HCT116 (cell line): ENCODE measurements around the gene CHMP2A. TPM values are rescaled to one million over a fixed set of nuclear protein-coding genes. Genes with fewer than 3 reads are reported as not detected.

Source experiments
- ATAC-seq: fragments of 200-7000 bp; cut with Tn5 transposase; 2 replicates; pipeline ENCODE4 v1.9.1; 2020; ENCODE audit warnings: mild to moderate bottlenecking, moderate library complexity
- BruUV-seq: library from RNA; stranded (reverse); fragments of 400-500 nt; replicated peaks from 2 replicates; lab custom pipeline; 2021; lab: Mats Ljungman, UMichigan
- CTCF ChIA-PET: fragments of 300-600 bp; sonication (Branson Sonifier 250); formaldehyde crosslinking; loops from one replicate; lab custom pipeline; 2021; ENCODE audit warnings: antibody characterized with exemption; lab: Charles Lee
- POLR2A ChIA-PET: fragments of 300-600, 350-600 bp; sonication (Branson Sonifier 250); formaldehyde crosslinking; loops from one replicate; lab custom pipeline; 2021; ENCODE audit warnings: antibody characterized with exemption; lab: Charles Lee
- RAD21 ChIA-PET, 2 experiments: fragments of 300-600 bp; sonication (Branson Sonifier 250); formaldehyde crosslinking; loops; one replicate each; lab custom pipeline; 2023; ENCODE audit warnings: low total read pairs in 2 of 2; ENCODE audit not compliant: uncharacterized antibody in 2 of 2, unreplicated experiment in 2 of 2, low non-redundant PET in 1 of 2; lab: Charles Lee
- DNase-seq: peaks from one replicate; pipeline ENCODE4 v3.0.0-alpha.2; 2010; ENCODE audit warnings: low read depth, low spot score
- H2AFZ ChIP-seq: fragments of 200-600 bp; shearing (Covaris generic), sonication (generic); 2 replicates; pipeline ENCODE4 v1.6.1; 2017; ENCODE audit warnings: low read depth, mixed run types, mixed read lengths, antibody characterized with exemption, low read length; ENCODE audit not compliant: poor library complexity, severe bottlenecking
- H3K27ac ChIP-seq: 2 replicates; pipeline ENCODE4 v1.5.1; 2012; ENCODE audit warnings: low read depth, low read length
- H3K27me3 ChIP-seq: fragments of 200-600 bp; sonication (generic); 2 replicates; pipeline ENCODE4 v1.6.1; 2016; ENCODE audit warnings: mixed run types, low read length, mixed read lengths; ENCODE audit not compliant: insufficient read depth
- H3K36me3 ChIP-seq, 2 experiments: fragments of 200-500 bp in 1 of 2; fragments of 200-600 bp in 1 of 2; sonication (Bioruptor generic) in 1 of 2; sonication (generic) in 1 of 2; 2 replicates each; pipeline versions ENCODE4 v1.5.1 to v1.6.1; 2014 to 2016; ENCODE audit warnings: low read length in 2 of 2, inconsistent platforms in 1 of 2, mixed read lengths in 1 of 2, mixed run types in 1 of 2; ENCODE audit not compliant: insufficient read depth in 2 of 2, control insufficient read depth in 1 of 2
- H3K4me1 ChIP-seq, 2 experiments: fragments of 200-600 bp in 1 of 2; sonication (generic) in 1 of 2; 2 replicates each; pipeline versions ENCODE4 v1.5.1 to v1.6.1; 2012 to 2017; ENCODE audit warnings: low read length in 2 of 2, inconsistent platforms in 1 of 2, mild to moderate bottlenecking in 1 of 2, mixed read lengths in 1 of 2, mixed run types in 1 of 2, moderate library complexity in 1 of 2; ENCODE audit not compliant: insufficient read depth in 2 of 2, control insufficient read depth in 1 of 2
- H3K4me2 ChIP-seq: fragments of 200-600 bp; sonication (generic); 2 replicates; pipeline ENCODE4 v1.6.1; 2017; ENCODE audit warnings: mixed run types, low read length, mixed read lengths
- H3K4me3 ChIP-seq, 2 experiments: fragments of 200-600 bp in 1 of 2; sonication (generic) in 1 of 2; replicated peaks in 1 of 2; 2 replicates each; pipeline ENCODE4 v1.5.1; 2011 to 2016; ENCODE audit warnings: low read length in 2 of 2, control low read depth in 1 of 2, low read depth in 1 of 2, mild to moderate bottlenecking in 1 of 2, mixed read lengths in 1 of 2, mixed run types in 1 of 2
- H3K79me2 ChIP-seq: fragments of 200-600 bp; sonication (generic); 2 replicates; pipeline ENCODE4 v1.6.1; 2017; ENCODE audit warnings: mild to moderate bottlenecking, mixed run types, low read length, moderate library complexity, mixed read lengths; ENCODE audit not compliant: insufficient read depth
- H3K9ac ChIP-seq: fragments of 200-600 bp; sonication (generic); 2 replicates; pipeline ENCODE4 v1.6.1; 2016; ENCODE audit warnings: low read length, mixed read lengths
- H3K9me2 ChIP-seq: fragments of 200-600 bp; sonication (generic), shearing (Covaris generic); 2 replicates; pipeline ENCODE4 v1.6.1; 2017; ENCODE audit warnings: mixed run types, mild to moderate bottlenecking, moderate library complexity; ENCODE audit not compliant: insufficient read depth
- H3K9me3 ChIP-seq, 2 experiments: fragments of 200-500 bp in 1 of 2; fragments of 200-600 bp in 1 of 2; sonication (Bioruptor generic) in 1 of 2; sonication (generic) in 1 of 2; 2 replicates each; pipeline ENCODE4 v1.6.1; 2014 to 2017; ENCODE audit warnings: low read length in 2 of 2, mixed read lengths in 2 of 2, inconsistent platforms in 1 of 2, low read depth in 1 of 2, mild to moderate bottlenecking in 1 of 2, mixed run types in 1 of 2, moderate library complexity in 1 of 2; ENCODE audit not compliant: control insufficient read depth in 1 of 2, insufficient read depth in 1 of 2
- H4K20me1 ChIP-seq: fragments of 200-600 bp; sonication (generic), shearing (Covaris generic); 2 replicates; pipeline ENCODE4 v1.6.1; 2017; ENCODE audit warnings: mixed run types, mild to moderate bottlenecking, moderate library complexity; ENCODE audit not compliant: insufficient read depth
- ATF3 ChIP-seq: IDR thresholded peaks from 2 replicates; pipeline ENCODE4 v1.6.1; 2012
- CBX3 ChIP-seq: IDR thresholded peaks from 2 replicates; pipeline ENCODE4 v1.6.1; 2012; ENCODE audit warnings: low read depth
- CTCF ChIP-seq, 3 experiments: fragments of 200-600 bp in 1 of 3; sonication (generic) in 1 of 3; IDR thresholded peaks in 2 of 3; conservative IDR thresholded peaks in 1 of 3; 2 replicates each; pipeline ENCODE4 v1.5.1; 2012 to 2017; ENCODE audit warnings: low read depth in 2 of 3, low read length in 2 of 3, antibody characterized with exemption in 1 of 3, borderline replicate concordance in 1 of 3, control low read depth in 1 of 3, mild to moderate bottlenecking in 1 of 3, mixed read lengths in 1 of 3, mixed run types in 1 of 3, moderate library complexity in 1 of 3; ENCODE audit not compliant: insufficient read depth in 1 of 3
- EGR1 ChIP-seq: IDR thresholded peaks from 2 replicates; pipeline ENCODE4 v1.6.1; 2012; ENCODE audit warnings: low read depth
- ELF1 ChIP-seq: IDR thresholded peaks from 2 replicates; pipeline ENCODE4 v1.6.1; 2012; ENCODE audit warnings: low read depth, borderline replicate concordance
- EZH2 ChIP-seq: fragments of 200-600 bp; sonication (generic); IDR thresholded peaks from 2 replicates; pipeline ENCODE4 v1.6.1; 2017; ENCODE audit warnings: antibody characterized with exemption, mixed run types
- MAX ChIP-seq: IDR thresholded peaks from 2 replicates; pipeline ENCODE4 v1.6.1; 2012
- POLR2AphosphoS5 ChIP-seq: IDR thresholded peaks from 2 replicates; pipeline ENCODE4 v1.6.1; 2011; ENCODE audit warnings: mild to moderate bottlenecking, low read depth, low read length, moderate library complexity
- SP1 ChIP-seq: IDR thresholded peaks from 2 replicates; pipeline ENCODE4 v1.6.1; 2012; ENCODE audit warnings: low read depth
- SRF ChIP-seq: IDR thresholded peaks from 2 replicates; pipeline ENCODE4 v1.6.1; 2012; ENCODE audit warnings: low read depth
- ZFX ChIP-seq: fragments of 450-650 bp; IDR thresholded peaks from 2 replicates; pipeline ENCODE4 v1.6.1; 2017
- ZNF274 ChIP-seq: fragments of 200-500 bp; sonication (Bioruptor generic); IDR thresholded peaks from 2 replicates; pipeline ENCODE4 v1.6.1; 2014; ENCODE audit warnings: mild to moderate bottlenecking, low read depth, low read length, inconsistent platforms
- intact Hi-C: fragments of 100-400 bp; cut with micrococcal nuclease; formaldehyde crosslinking; loops from 2 replicates; pipeline ENCODE4 v1.10.0; 2022
- total RNA-seq: library from RNA; stranded (reverse); gene quantifications from one replicate; pipeline ENCODE4 v1.2.1, GENCODE V29; 2021; ENCODE audit not compliant: unreplicated experiment

Gene CHMP2A
- total RNA-seq, 1 experiment from 2014 or later = 125 TPM

- TF ChIP-seq POLR2AphosphoS5 (peak; percentile 96), EGR1 (no peak), SP1 (peak; percentile 59), ELF1 (no peak)
Observed at GRCh38 chr19:58513694-58514563, 41.0 kb downstream of the CHMP2A start (continued).

- Histone ChIP-seq H3K9me3 (no peaks in the 10 kb centered on the region), H3K9me2 (no peaks in the 10 kb centered on the region), H3K9ac (peak overlapping the region; percentile 95), H3K36me3 (peaks cover 2 to 17% of the 10 kb centered on the region in 2 experiments; a peak in 2 of 4 replicates), H3K27me3 (no peaks in the 10 kb centered on the region), H3K4me2 (peak overlapping the region; percentile 98), H3K4me3 (peak overlapping the region; percentile 37 to 91; a peak in 3 of 4 replicates), H4K20me1 (no peaks in the 10 kb centered on the region), H3K79me2 (peaks cover 44% of the 10 kb centered on the region), H3K27ac (peak overlapping the region; percentile 80), H3K4me1 (peaks cover 10 to 25% of the 10 kb centered on the region in 2 experiments), H2AFZ (no peak overlapping the region)
- BruUV-seq = no TSS peak
- intact Hi-C loops = no loop called here
- POLR2A ChIA-PET = interaction anchor here (0.8 to 2.1 kb wide), 11 partner anchors 14 to 187 kb away, joined by 3 to 12 read pairs (median 6); partner anchors contain the start of genes CHMP2A, TRIM28, ZNF446 and ZNF497
- ATAC-seq (peak; percentile 1), DNase-seq (no peak)
- CTCF ChIA-PET = interaction anchor here (1.0 to 1.6 kb wide), 8 partner anchors 10 to 151 kb away, joined by 3 to 11 read pairs (median 6); partner anchors contain the start of genes TRIM28 and ZNF497
- TF ChIP-seq CTCF (IDR thresholded peaks at IDR 0.05 in 2 of 3, conservative IDR thresholded peaks at IDR 0.05 in 1 of 3; ENCODE audit: borderline replicate concordance in 1 of 3, insufficient read depth in 1 of 3, low read depth in 2 of 3, low read length in 2 of 3) (no peak), MAX (no peak), ATF3 (no peak), ZFX (no peak), EZH2 (no peak), SRF (no peak), SP1 (no peak), ZNF274 (no peak), CBX3 (no peak)
- RAD21 ChIA-PET = interaction anchor here in 1 of 2 experiments (0.5 to 1.0 kb wide), 3 partner anchors 42 to 295 kb away, joined by 3 to 10 read pairs (median 4); partner anchors contain the start of gene CHMP2A
Observed at GRCh38 chr19:58513213-58513693, 41.7 kb downstream of the CHMP2A start.
